LNCAP (cell line): Measurements from ENCODE around the gene STX18.

Source experiments
- CTCF ChIP-seq: fragments of 450-650 bp; IDR thresholded peaks from 2 replicates; pipeline ENCODE4 v1.5.1; 2017; ENCODE audit warnings: mild to moderate bottlenecking

Gene STX18

GRCh38 chr4:4397441-4397819 lies 144.4 kb downstream of the STX18 start:
- TF ChIP-seq CTCF: no peak

GRCh38 chr4:4396628-4397440 lies 145.0 kb downstream of the STX18 start:
- TF ChIP-seq CTCF: no peak

- no peak for TF ChIP-seq CTCF
These were observed 145.8 kb downstream of the STX18 start for GRCh38 chr4:4395849-4396627.

- TF ChIP-seq CTCF: no peak
These were observed 146.5 kb downstream of the STX18 start for GRCh38 chr4:4395371-4395770.

GRCh38 chr4:4394644-4395043 lies 147.2 kb downstream of the STX18 start:
- TF ChIP-seq CTCF: no peak

GRCh38 chr4:4392501-4393183 lies 149.2 kb downstream of the STX18 start:
- no peak for TF ChIP-seq CTCF

GRCh38 chr4:4391866-4392265 lies 150.0 kb downstream of the STX18 start:
- no peak for TF ChIP-seq CTCF
